Measurements from ENCODE around the gene CADPS.

The CADPS gene

GRCh38 chr3:62818347-62818746 lies 56.9 kb downstream of the CADPS start:
- H3K4me3 ChIP-seq (ENCODE audit: low read length), result no peak overlapping the region

GRCh38 chr3:62817678-62818077 lies 57.5 kb downstream of the CADPS start:
- peak; percentile 19 for DNase-seq (ENCODE audit: low read depth, low spot score)
- H3K4me3 ChIP-seq (ENCODE audit: low read length), result no peak overlapping the region

More at GRCh38 chr3:62818347-62818746, 56.9 kb downstream of the CADPS start:
- DNase-seq (ENCODE audit: low read depth, low spot score), result peak; percentile 9

- DNase-seq (ENCODE audit: low read depth, low spot score), result no peak
- no peak overlapping the region for H3K4me3 ChIP-seq (ENCODE audit: low read length)
Observed at GRCh38 chr3:62815981-62816380, 59.2 kb downstream of the CADPS start.

- no peak for DNase-seq (ENCODE audit: low read depth, low spot score)
- no peak overlapping the region for H3K4me3 ChIP-seq (ENCODE audit: low read length)
Observed at GRCh38 chr3:62812631-62813030, 62.6 kb downstream of the CADPS start.

GRCh38 chr3:62811119-62811518 lies 64.1 kb downstream of the CADPS start:
- H3K4me3 ChIP-seq (ENCODE audit: low read length), result no peak overlapping the region
- no peak for DNase-seq (ENCODE audit: low read depth, low spot score)

- H3K4me3 ChIP-seq (ENCODE audit: low read length), result no peak overlapping the region
- DNase-seq (ENCODE audit: low read depth, low spot score), result no peak
Observed at GRCh38 chr3:62809369-62809768, 65.8 kb downstream of the CADPS start.

GRCh38 chr3:62805580-62806277 lies 69.5 kb downstream of the CADPS start:
- no peak for DNase-seq (ENCODE audit: low read depth, low spot score)
- no peak overlapping the region for H3K4me3 ChIP-seq (ENCODE audit: low read length)

GRCh38 chr3:62805106-62805505 lies 70.1 kb downstream of the CADPS start:
- H3K4me3 ChIP-seq (ENCODE audit: low read length), result no peak overlapping the region
- no peak for DNase-seq (ENCODE audit: low read depth, low spot score)

- H3K4me3 ChIP-seq (ENCODE audit: low read length), result no peak overlapping the region
- no peak for DNase-seq (ENCODE audit: low read depth, low spot score)
Observed at GRCh38 chr3:62803276-62803675, 71.9 kb downstream of the CADPS start.

GRCh38 chr3:62798000-62798399 lies 77.2 kb downstream of the CADPS start:
- H3K4me3 ChIP-seq (ENCODE audit: low read length), result no peak overlapping the region
- no peak for DNase-seq (ENCODE audit: low read depth, low spot score)

- no peak overlapping the region for H3K4me3 ChIP-seq (ENCODE audit: low read length)
- no peak for DNase-seq (ENCODE audit: low read depth, low spot score)
Observed at GRCh38 chr3:62797132-62797531, 78.1 kb downstream of the CADPS start.

- H3K4me3 ChIP-seq (ENCODE audit: low read length), result no peak overlapping the region
- DNase-seq (ENCODE audit: low read depth, low spot score), result no peak
Observed at GRCh38 chr3:62795978-62796657, 79.1 kb downstream of the CADPS start.

- no peak for DNase-seq (ENCODE audit: low read depth, low spot score)
- H3K4me3 ChIP-seq (ENCODE audit: low read length), result no peak overlapping the region
Observed at GRCh38 chr3:62793946-62794345, 81.3 kb downstream of the CADPS start.

- no peak for DNase-seq (ENCODE audit: low read depth, low spot score)
- no peak overlapping the region for H3K4me3 ChIP-seq (ENCODE audit: low read length)
Observed at GRCh38 chr3:62785384-62785783, 89.8 kb downstream of the CADPS start.

GRCh38 chr3:62781121-62781520 lies 94.1 kb downstream of the CADPS start:
- H3K4me3 ChIP-seq (ENCODE audit: low read length), result no peak overlapping the region
- no peak for DNase-seq (ENCODE audit: low read depth, low spot score)

GRCh38 chr3:62777674-62778073 lies 97.5 kb downstream of the CADPS start:
- no peak overlapping the region for H3K4me3 ChIP-seq (ENCODE audit: low read length)
- DNase-seq (ENCODE audit: low read depth, low spot score), result no peak

GRCh38 chr3:62777130-62777529 lies 98.1 kb downstream of the CADPS start:
- no peak overlapping the region for H3K4me3 ChIP-seq (ENCODE audit: low read length)
- no peak for DNase-seq (ENCODE audit: low read depth, low spot score)

- DNase-seq (ENCODE audit: low read depth, low spot score), result no peak
- H3K4me3 ChIP-seq (ENCODE audit: low read length), result no peak overlapping the region
Observed at GRCh38 chr3:62774221-62774620, 101.0 kb downstream of the CADPS start.

- no peak overlapping the region for H3K4me3 ChIP-seq (ENCODE audit: low read length)
- no peak for DNase-seq (ENCODE audit: low read depth, low spot score)
Observed at GRCh38 chr3:62771331-62772072, 103.7 kb downstream of the CADPS start.

- no peak for DNase-seq (ENCODE audit: low read depth, low spot score)
- H3K4me3 ChIP-seq (ENCODE audit: low read length), result no peak overlapping the region
Observed at GRCh38 chr3:62768896-62769295, 106.3 kb downstream of the CADPS start.

Measured in Jurkat, Clone E6-1 (cell line).